ACC112 (cell line): ENCODE data around the gene TBC1D3G.
"Not testable (repeated sequence)": the region's sequence is repeated elsewhere in the genome, so short reads cannot be mapped to it uniquely, and the experiment has no call there.

Experiments
- H2AFZ ChIP-seq: fragments of 200-600 bp; sonication (generic); one replicate; pipeline ENCODE4 v1.6.0; 2017; ENCODE audit warnings: antibody characterized with exemption, low read length; ENCODE audit not compliant: unreplicated experiment
- H3K27ac ChIP-seq: fragments of 200-600 bp; sonication (generic); 2 replicates; pipeline ENCODE4 v1.5.1; 2014; ENCODE audit warnings: low read depth, mild to moderate bottlenecking, antibody characterized with exemption, low read length, moderate library complexity
- H3K27me3 ChIP-seq: fragments of 200-600 bp; sonication (generic); 2 replicates; pipeline ENCODE4 v1.6.1; 2014; ENCODE audit warnings: mild to moderate bottlenecking, antibody characterized with exemption, low read length, moderate library complexity, mixed read lengths; ENCODE audit not compliant: insufficient read depth
- H3K36me3 ChIP-seq: fragments of 200-600 bp; sonication (generic); 2 replicates; pipeline ENCODE4 v1.6.1; 2016; ENCODE audit warnings: mild to moderate bottlenecking, antibody characterized with exemption, low read length, moderate library complexity, mixed read lengths; ENCODE audit not compliant: insufficient read depth
- H3K4me1 ChIP-seq: fragments of 200-600 bp; sonication (generic); one replicate; pipeline ENCODE4 v1.6.1; 2016; ENCODE audit warnings: low read length, mixed read lengths; ENCODE audit not compliant: insufficient read depth, unreplicated experiment, control insufficient read depth
- H3K4me3 ChIP-seq: fragments of 200-600 bp; sonication (generic); 2 replicates; pipeline ENCODE4 v1.5.1; 2014; ENCODE audit warnings: mild to moderate bottlenecking, low read depth, low read length
- H3K79me2 ChIP-seq: fragments of 200-600 bp; sonication (generic); one replicate; pipeline ENCODE4 v1.6.0; 2016; ENCODE audit warnings: low read length; ENCODE audit not compliant: control insufficient read depth, unreplicated experiment, insufficient read depth

The TBC1D3G gene

DNA sequence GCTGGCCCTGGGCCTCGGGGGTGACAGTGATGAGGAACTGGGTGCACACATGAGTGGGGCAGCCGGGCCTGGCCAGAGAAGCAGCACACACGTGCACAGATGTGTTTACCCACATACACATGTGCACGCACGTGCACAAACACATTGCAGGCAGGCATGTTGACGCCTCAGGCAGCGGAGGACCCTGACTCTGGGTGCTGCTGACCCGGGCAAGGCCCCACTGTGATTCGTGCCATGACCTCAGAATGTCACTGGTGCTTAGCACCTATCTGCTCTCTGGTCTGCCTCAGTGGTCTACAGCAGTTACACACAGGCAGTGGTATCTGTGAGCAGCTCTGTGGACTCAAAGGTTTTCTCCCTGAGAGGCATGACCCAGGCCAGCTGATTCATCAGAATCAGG is at the start of gene TBC1D3G:
Gene TBC1D3G (plus strand): TSS at position 301 of the 400 bp plus-strand sequence. CDS start 1,528 bp downstream, outside the sequence.
- H3K27ac ChIP-seq, H2AFZ ChIP-seq, H3K4me1 ChIP-seq: not testable (repeated sequence)

DNA sequence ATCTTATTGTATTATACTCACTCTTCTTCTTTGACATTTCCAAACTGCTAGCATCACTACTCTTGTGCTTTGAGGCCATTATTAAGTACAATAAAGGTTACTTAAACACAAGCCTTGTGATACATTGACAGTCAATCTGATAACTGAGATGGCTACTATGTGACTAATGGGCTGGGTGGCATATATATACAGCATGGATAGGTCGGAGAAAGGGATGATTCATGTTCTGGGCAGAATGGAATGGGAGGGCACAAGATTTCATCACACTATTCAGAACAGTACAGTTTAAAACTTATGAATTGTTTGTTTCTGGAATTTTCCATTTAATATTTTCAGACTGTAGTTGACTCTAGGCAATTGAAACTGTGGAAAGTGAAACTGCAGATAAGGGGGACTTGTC is 40.4 kb upstream of the TBC1D3G start:
- H2AFZ ChIP-seq, H3K27me3 ChIP-seq, H3K27ac ChIP-seq, H3K4me3 ChIP-seq, H3K79me2 ChIP-seq, H3K36me3 ChIP-seq, H3K4me1 ChIP-seq: not testable (repeated sequence)

More for the DNA sequence above, at the start of gene TBC1D3G:
- H3K27me3 ChIP-seq, H3K79me2 ChIP-seq, H3K36me3 ChIP-seq, H3K4me3 ChIP-seq: not testable (repeated sequence)

DNA sequence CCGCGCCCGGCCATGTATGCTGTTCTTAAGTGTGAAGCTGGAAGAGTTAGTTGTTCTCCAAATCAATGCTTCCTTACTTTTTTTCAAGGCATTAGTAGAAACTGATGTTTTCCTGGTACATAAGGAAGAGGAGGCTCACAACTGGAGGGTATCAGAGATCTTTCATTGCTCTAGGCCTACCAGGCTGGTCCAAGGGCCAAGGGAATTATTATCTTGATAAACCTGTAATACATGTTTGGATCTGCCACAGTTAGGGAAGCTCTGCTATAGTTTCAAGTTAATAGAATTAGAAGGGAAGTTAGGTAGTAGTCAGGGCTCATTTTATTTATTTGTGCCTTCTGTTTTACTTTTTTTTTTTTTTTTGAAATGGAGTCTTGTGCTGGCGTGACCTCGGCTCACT is 39.5 kb upstream of the TBC1D3G start:
- not testable (repeated sequence) for H3K4me1 ChIP-seq, H3K27me3 ChIP-seq, H2AFZ ChIP-seq, H3K27ac ChIP-seq, H3K79me2 ChIP-seq, H3K36me3 ChIP-seq, H3K4me3 ChIP-seq

DNA sequence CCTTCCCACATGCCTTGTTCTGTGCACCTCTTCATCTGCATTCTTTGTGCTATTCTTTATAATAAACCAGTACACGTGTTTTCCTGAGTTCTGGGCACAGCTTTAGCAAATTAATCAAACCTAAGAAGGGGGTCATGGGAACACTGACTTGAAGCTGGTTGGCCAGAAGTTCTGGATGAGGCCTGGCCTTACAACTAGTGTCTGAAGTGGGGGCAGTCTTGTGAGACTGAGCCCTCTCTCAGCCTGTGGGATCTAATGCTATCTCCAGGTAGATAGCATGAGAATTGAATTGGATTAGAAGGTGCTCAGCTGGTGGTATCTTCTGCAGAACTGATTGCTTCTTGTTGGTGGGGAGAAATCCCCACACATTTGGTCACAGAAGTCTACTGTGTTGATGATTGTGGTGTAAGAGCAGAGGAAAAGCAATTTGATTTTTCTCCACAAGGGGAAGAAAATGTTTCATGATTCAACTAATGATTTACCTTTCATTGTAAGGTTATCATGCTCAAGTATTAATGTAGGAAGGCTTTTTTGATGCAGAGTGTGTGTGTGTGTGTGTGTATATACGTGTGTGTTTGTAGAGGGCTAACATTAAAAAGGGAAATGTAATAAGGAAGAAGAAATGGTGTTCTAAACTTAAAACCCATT is 33.6 kb upstream of the TBC1D3G start:
- not testable (repeated sequence) for H2AFZ ChIP-seq, H3K36me3 ChIP-seq, H3K4me1 ChIP-seq, H3K4me3 ChIP-seq, H3K79me2 ChIP-seq, H3K27ac ChIP-seq, H3K27me3 ChIP-seq

DNA sequence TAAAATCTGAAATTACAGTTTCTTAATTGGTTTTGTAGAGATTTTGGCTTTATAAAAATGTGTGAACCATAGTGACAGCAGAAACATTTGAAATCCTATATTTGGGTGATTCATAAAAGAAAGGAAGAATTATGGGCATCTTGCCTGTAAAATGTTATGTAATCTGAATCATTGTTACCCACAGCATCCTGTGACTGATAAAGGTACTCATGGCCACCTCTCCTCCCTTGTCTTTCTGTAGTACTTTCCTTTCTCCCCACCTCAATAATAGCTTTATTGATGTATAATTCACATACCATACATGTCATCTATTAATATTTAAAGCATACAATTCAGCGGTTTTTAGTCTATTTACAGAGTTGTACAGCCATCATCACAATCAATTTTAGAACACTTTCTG is 28.5 kb upstream of the TBC1D3G start:
- not testable (repeated sequence) for H3K36me3 ChIP-seq, H2AFZ ChIP-seq, H3K4me1 ChIP-seq, H3K27me3 ChIP-seq, H3K27ac ChIP-seq, H3K79me2 ChIP-seq, H3K4me3 ChIP-seq

DNA sequence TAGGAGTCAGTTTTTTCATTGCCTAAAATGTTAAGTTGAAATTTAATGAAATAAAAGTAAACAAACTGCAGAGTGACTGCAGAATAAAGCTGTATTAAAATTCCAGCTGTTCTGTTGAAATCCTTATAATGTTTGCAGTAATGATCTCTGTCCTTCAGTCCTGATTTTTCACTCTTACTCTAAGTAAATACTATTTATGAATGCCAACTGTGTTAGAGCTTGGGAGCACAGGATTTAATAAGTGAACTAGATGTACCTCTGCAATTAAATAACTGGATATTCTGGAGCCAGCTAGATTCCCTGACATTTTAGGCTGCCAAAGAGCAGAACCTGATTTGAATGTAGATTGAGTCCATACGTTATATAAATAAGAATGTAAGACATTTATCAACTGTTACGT is 7.9 kb upstream of the TBC1D3G start:
- not testable (repeated sequence) for H3K27ac ChIP-seq, H3K36me3 ChIP-seq, H2AFZ ChIP-seq, H3K4me1 ChIP-seq, H3K79me2 ChIP-seq, H3K4me3 ChIP-seq, H3K27me3 ChIP-seq

DNA sequence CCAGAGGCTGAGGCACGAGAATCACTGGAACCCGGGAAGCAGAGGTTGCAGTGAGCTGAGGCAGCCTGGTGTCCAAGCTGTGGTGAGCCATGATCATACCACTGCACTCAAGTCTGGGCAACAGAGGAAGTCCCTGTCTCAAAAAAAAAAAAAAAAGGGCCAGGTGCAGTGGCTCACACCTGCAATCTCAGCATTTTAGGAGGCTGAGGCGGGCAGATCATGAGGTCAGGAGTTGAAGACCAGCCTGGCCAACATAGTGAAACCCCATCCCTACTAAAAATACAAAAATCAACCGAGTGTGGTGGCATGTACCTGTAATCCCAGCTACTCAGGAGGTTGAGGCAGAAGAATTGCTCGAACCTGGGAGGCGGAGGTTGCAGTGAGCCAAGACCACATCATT is 38.8 kb downstream of the TBC1D3G start:
- H3K4me1 ChIP-seq, H3K27ac ChIP-seq, H2AFZ ChIP-seq, H3K79me2 ChIP-seq, H3K4me3 ChIP-seq, H3K27me3 ChIP-seq, H3K36me3 ChIP-seq: not testable (repeated sequence)

DNA sequence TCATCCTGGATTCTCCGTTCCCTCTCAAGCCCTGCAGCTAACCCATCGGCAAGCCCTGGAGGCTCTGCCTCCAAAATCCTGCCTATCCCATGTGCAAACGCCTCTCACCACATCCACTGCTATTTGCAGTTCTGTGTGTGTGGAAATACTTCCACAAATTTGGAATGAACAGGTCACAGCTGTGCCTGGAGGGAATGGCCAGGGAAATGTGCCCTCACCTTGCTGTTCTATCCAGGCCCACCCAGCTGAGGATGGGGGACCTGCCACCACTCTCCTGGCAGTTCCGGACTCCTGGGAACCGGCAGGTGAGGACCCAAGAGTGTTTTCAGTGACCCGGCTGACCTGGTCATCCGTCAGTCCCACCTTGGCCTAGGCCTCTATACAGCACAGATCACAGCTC is 52.3 kb downstream of the TBC1D3G start:
- not testable (repeated sequence) for H2AFZ ChIP-seq, H3K4me3 ChIP-seq, H3K4me1 ChIP-seq, H3K27me3 ChIP-seq, H3K79me2 ChIP-seq, H3K36me3 ChIP-seq, H3K27ac ChIP-seq
